ENCODE data around the gene PHF3. TPM values are rescaled to one million over a fixed set of nuclear protein-coding genes. Genes with fewer than 3 reads are reported as not detected.
A peak's percentile ranks its signal among the peaks of the same experiment; 100 is the strongest.

Gene PHF3, protein sequence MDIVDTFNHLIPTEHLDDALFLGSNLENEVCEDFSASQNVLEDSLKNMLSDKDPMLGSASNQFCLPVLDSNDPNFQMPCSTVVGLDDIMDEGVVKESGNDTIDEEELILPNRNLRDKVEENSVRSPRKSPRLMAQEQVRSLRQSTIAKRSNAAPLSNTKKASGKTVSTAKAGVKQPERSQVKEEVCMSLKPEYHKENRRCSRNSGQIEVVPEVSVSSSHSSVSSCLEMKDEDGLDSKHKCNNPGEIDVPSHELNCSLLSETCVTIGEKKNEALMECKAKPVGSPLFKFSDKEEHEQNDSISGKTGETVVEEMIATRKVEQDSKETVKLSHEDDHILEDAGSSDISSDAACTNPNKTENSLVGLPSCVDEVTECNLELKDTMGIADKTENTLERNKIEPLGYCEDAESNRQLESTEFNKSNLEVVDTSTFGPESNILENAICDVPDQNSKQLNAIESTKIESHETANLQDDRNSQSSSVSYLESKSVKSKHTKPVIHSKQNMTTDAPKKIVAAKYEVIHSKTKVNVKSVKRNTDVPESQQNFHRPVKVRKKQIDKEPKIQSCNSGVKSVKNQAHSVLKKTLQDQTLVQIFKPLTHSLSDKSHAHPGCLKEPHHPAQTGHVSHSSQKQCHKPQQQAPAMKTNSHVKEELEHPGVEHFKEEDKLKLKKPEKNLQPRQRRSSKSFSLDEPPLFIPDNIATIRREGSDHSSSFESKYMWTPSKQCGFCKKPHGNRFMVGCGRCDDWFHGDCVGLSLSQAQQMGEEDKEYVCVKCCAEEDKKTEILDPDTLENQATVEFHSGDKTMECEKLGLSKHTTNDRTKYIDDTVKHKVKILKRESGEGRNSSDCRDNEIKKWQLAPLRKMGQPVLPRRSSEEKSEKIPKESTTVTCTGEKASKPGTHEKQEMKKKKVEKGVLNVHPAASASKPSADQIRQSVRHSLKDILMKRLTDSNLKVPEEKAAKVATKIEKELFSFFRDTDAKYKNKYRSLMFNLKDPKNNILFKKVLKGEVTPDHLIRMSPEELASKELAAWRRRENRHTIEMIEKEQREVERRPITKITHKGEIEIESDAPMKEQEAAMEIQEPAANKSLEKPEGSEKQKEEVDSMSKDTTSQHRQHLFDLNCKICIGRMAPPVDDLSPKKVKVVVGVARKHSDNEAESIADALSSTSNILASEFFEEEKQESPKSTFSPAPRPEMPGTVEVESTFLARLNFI (N-terminal part only)
- total RNA-seq (2014; rRNA removed) (17.9 and 21.8 TPM in 2 replicates), Bru-seq, nascent RNA (percentile 87 among the genes with signal in this experiment), BruChase-seq, experiment 1, labeled RNA remaining after a 6-hour chase (percentile 76 among the genes with signal in this experiment), BruChase-seq, experiment 2, labeled RNA remaining after a 2-hour chase (percentile 81 among the genes with signal in this experiment)
- long read RNA-seq, full-length matches to known transcripts, result 10 of 53 reads
- long read RNA-seq, partial matches to known transcripts, result 39 of 53 reads
- long read RNA-seq, other reads (novel, unspliced or antisense), result 4 of 53 reads

- peak; percentile 82 for DNase-seq
- H3K27ac ChIP-seq (ENCODE audit: low read length), result peak within 1 kb of the TSS; percentile 67
- no peaks in the 10 kb centered on the region for H3K9me2 ChIP-seq (replicated peaks; ENCODE audit: low read length)
- ATAC-seq, result peak; percentile 83
- H2AFZ ChIP-seq (ENCODE audit: low read length), result peak within 1 kb of the TSS; percentile 86
- H3K4me3 ChIP-seq (ENCODE audit: low read length), result peak within 1 kb of the TSS; percentile 90
- TF ChIP-seq EZH2 (IDR thresholded peaks at IDR 0.05; ENCODE audit: low read length, unreplicated experiment) (no peak), EZH2phosphoT487 (IDR thresholded peaks at IDR 0.05; ENCODE audit: borderline replicate concordance, low read length) (no peak)
- TF ChIP-seq, protein P1, sequence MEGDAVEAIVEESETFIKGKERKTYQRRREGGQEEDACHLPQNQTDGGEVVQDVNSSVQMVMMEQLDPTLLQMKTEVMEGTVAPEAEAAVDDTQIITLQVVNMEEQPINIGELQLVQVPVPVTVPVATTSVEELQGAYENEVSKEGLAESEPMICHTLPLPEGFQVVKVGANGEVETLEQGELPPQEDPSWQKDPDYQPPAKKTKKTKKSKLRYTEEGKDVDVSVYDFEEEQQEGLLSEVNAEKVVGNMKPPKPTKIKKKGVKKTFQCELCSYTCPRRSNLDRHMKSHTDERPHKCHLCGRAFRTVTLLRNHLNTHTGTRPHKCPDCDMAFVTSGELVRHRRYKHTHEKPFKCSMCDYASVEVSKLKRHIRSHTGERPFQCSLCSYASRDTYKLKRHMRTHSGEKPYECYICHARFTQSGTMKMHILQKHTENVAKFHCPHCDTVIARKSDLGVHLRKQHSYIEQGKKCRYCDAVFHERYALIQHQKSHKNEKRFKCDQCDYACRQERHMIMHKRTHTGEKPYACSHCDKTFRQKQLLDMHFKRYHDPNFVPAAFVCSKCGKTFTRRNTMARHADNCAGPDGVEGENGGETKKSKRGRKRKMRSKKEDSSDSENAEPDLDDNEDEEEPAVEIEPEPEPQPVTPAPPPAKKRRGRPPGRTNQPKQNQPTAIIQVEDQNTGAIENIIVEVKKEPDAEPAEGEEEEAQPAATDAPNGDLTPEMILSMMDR (conservative IDR thresholded peaks at IDR 0.05; ENCODE audit: low read depth, low read length), result no peak
- POLR2A ChIA-PET (ENCODE audit: unreplicated experiment), result interaction anchor here (0.6 kb wide), 2 partner anchors 51 to 100 kb away, joined by 11 to 27 read pairs; no protein-coding TSS in a partner anchor
- H4K20me1 ChIP-seq (ENCODE audit: low read length), result peaks cover 36% of the 10 kb centered on the region
- peaks cover 50% of the 10 kb centered on the region for H3K79me2 ChIP-seq (ENCODE audit: low read length)
- no peaks in the 10 kb centered on the region for H3K9me3 ChIP-seq (ENCODE audit: low read length)
- H3K4me2 ChIP-seq (ENCODE audit: low read length), result peak within 1 kb of the TSS; percentile 94
- intact Hi-C loops (cut with micrococcal nuclease), result loop anchor here (5.0 kb wide), 1 partner anchor 64 kb away; the partner anchor contains the start of genes LOC128125822 and PTP4A1
- peaks cover 16% of the 10 kb centered on the region for H3K4me1 ChIP-seq (ENCODE audit: insufficient read depth, low read length)
- H3F3A ChIP-seq (ENCODE audit: low read length, unreplicated experiment), result no peaks in the 10 kb centered on the region
- H3K27me3 ChIP-seq (ENCODE audit: low read length), result no peaks in the 10 kb centered on the region
- H3K36me3 ChIP-seq (ENCODE audit: low read depth, low read length), result no peaks in the 10 kb centered on the region
- CTCF ChIA-PET, result no interaction called here
- H3K9ac ChIP-seq (ENCODE audit: low read length), result peak within 1 kb of the TSS; percentile 91
- BruUV-seq (replicated peaks), result no TSS peak
These were observed at the start of gene PHF3 for GRCh38 chr6:63635588-63636517. TSS of gene PHF3 (plus strand) at chr6:63635802. CDS start at chr6:63646552, 10,750 bp downstream.

- no peaks in the 10 kb centered on the region for H3K9me3 ChIP-seq (ENCODE audit: low read length)
- CTCF ChIA-PET, result no interaction called here
- no peak for DNase-seq
- no peaks in the 10 kb centered on the region for H3F3A ChIP-seq (ENCODE audit: low read length, unreplicated experiment)
- no peak overlapping the region for H3K27ac ChIP-seq (ENCODE audit: low read length)
- BruUV-seq (replicated peaks), result no TSS peak
- H3K9me2 ChIP-seq (replicated peaks; ENCODE audit: low read length), result no peaks in the 10 kb centered on the region
- H3K9ac ChIP-seq (ENCODE audit: low read length), result no peak overlapping the region
- POLR2A ChIA-PET (ENCODE audit: unreplicated experiment), result no interaction called here
- no peaks in the 10 kb centered on the region for H3K27me3 ChIP-seq (ENCODE audit: low read length)
- TF ChIP-seq, protein P1 (conservative IDR thresholded peaks at IDR 0.05; ENCODE audit: low read depth, low read length), result no peak
- TF ChIP-seq EZH2phosphoT487 (IDR thresholded peaks at IDR 0.05; ENCODE audit: borderline replicate concordance, low read length) (no peak), EZH2 (IDR thresholded peaks at IDR 0.05; ENCODE audit: low read length, unreplicated experiment) (no peak)
- H3K36me3 ChIP-seq (ENCODE audit: low read depth, low read length), result no peaks in the 10 kb centered on the region
- H3K4me2 ChIP-seq (ENCODE audit: low read length), result no peak overlapping the region
- H2AFZ ChIP-seq (ENCODE audit: low read length), result no peak overlapping the region
- H4K20me1 ChIP-seq (ENCODE audit: low read length), result no peaks in the 10 kb centered on the region
- intact Hi-C loops (cut with micrococcal nuclease), result no loop called here
- no peak for ATAC-seq
- no peak overlapping the region for H3K4me3 ChIP-seq (ENCODE audit: low read length)
- H3K4me1 ChIP-seq (ENCODE audit: insufficient read depth, low read length), result no peaks in the 10 kb centered on the region
- no peaks in the 10 kb centered on the region for H3K79me2 ChIP-seq (ENCODE audit: low read length)
These were observed 45.6 kb upstream of the PHF3 start for GRCh38 chr6:63589952-63590411.

All from PC-3 (cell line).